GM18508 (cell line): ENCODE data around the gene SMARCE1.

Experiments
- ATAC-seq: cut with Tn5 transposase; IDR thresholded peaks from one replicate; pipeline ENCODE4 v1.9.1; 2021; ENCODE audit warnings: moderate number of reproducible peaks; ENCODE audit not compliant: insufficient read depth, unreplicated experiment

Gene SMARCE1

DNA sequence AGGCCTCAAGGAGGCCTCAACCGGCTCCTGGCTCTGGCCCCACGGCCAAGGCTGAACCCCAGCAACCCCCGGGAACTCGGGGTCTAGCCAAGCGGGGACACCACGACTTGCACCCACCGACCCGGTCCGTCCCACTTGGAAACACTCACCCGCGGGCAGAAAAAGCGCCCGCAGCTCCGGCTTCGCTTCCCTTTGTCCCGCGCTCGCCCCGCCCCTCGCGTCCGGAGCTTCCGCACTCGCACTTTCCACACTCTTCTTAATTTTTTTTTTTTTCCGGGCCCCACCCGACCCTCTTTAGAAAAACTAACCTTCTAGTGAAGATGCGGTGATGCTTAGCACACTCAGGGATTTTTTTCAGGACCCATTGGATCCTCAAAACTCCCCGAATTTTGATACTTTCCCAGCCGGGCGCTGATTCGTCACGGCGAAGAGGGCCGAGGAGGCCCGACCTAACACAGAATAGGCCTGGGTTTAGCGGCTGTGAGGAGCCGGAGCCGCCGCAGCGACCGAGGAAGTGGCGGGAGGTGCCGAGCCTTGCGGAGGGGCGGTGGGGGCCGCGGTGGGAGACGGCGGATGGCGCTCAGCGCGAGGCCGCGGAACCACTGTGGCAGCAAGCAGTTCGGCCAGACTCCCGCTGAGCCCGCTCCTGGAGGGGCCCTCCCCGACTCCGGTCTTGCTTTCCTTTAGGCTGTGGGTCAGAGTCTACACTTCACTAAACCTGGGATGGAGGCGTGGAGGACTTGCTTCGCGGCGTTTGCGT lies at the start of gene SMARCE1:
Gene SMARCE1 (minus strand): TSS at position 195 of the 760 bp plus-strand sequence. CDS start 2,016 bp downstream, outside the sequence.
- ATAC-seq: no peak

GRCh38 chr17:40697297-40697696 lies 49.7 kb upstream of the SMARCE1 start:
- no peak for ATAC-seq

GRCh38 chr17:40696651-40697072 lies 49.0 kb upstream of the SMARCE1 start:
- no peak for ATAC-seq

- ATAC-seq: no peak
These were observed 48.4 kb upstream of the SMARCE1 start for GRCh38 chr17:40695874-40696472.

DNA sequence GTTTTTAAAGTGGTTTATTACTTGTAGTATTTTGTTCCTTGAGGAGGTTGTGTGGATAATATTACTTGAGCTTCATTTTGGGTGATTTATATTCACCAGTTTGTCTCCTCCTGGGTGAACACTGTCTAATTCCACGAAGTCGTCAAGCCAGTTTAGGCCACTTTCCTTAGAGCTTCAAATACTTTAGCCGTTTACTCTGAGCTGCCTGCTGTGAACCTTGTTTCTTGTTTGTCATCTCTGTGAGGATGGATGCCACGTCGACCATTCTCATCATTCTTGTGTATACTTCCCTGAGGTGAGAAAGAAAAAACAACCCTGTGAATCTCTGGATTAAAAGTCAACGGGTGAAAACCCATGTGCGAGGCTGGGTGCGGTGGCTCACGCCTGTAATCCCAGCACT lies 47.0 kb upstream of the SMARCE1 start:
- no peak for ATAC-seq

DNA sequence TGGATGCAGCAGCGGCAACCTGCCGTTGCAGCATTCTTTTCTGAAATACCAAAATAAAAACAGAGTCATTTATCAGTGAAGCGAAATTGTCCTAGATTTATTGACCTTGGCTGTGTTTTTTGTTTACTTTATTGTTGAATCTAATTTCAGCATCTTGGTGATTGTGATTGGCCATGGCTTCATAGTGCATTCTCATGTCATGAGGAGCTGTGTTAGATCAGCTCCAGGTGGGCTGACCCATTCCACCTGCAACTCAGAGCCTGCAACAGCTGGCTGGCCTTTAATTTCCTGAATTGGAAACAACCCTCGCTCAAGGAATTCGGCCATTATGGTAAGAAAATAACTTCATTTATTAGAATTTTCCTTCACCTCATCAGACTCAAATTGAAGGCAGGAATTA lies 39.5 kb upstream of the SMARCE1 start:
- ATAC-seq: no peak

DNA sequence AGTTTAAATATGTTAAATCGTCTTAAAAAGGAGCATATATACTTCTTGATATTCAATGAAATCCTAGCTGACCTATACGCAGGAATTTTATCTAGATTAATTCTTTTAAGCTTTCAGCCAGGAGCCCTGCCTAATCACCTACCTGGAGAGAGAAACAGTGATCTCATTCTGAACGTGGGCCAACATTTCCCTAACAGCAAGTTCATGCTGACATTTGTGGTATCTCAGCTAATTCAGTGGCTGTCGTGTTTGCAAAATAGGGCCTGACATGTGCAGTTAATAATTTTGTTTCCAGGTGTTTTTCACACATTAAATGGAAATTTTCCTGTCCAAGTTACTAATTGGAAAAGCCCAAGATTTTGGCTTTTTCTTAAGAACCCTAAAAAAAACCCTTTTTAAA lies 38.6 kb upstream of the SMARCE1 start:
- ATAC-seq: no peak

DNA sequence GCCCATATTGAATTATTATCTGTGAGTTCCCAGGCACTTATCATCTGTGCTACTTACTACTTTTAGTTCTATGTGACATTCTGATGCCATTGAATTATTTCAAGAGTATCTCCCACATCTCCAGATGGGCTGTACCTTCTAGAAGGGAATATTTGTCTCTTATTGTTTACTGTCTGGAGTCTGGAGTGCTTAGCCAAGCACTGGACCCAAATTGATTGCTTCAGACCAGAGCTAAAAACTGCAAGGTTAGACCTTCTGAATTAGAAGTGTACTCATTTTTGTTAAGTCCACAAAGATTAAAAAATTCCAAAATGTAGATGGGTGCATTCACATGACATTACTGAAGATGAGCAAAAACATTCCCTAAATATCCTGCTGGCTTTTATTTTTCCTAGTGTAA lies 33.4 kb upstream of the SMARCE1 start:
- ATAC-seq: no peak

DNA sequence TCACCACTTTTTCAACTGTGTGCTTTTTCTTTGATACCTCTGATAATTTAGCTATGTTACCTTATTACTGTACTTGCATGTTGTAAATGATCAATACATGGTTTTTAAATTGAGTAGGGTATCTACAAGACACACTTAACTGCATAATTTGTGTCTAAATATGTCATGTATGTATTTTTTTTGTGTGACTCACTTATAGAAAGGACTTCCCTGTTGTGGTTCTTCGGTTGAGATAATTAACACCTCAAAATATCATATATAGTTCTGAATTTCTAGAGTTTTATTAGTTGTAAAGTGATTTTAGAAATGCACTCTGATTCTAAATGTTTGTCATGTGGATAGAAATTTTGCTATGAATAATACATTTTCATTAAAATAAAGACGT lies 31.9 kb upstream of the SMARCE1 start:
- no peak for ATAC-seq

DNA sequence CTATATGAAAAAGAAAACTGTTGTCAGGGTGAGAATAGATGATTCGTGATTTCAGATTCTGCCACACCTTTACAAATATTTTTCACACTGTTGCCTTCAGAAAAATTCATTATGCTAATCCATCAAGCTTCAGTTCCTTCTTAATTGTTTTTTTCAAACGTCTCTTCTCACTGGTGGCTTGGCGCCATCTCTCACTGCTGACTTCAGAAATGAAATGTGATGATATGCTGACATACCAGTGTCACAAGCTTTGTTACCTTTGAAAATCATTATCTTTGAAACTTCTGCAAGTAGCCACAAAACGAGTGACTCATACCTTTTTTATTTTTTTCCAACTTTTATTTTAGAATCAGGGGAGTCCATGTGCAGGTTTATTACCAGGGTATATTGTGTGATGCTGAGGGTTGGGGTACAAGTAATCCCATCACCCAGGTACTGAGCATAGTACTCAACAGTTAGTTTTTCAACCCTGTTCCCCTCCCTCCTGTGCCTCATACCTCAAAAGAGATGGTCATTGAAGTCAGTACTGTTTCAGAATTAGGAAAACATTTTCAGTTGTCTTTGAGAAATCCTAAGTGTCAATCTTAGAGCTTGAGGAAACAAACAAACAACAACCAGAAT lies 31.4 kb upstream of the SMARCE1 start:
- no peak for ATAC-seq

GRCh38 chr17:40675905-40676304 lies 28.3 kb upstream of the SMARCE1 start:
- no peak for ATAC-seq

GRCh38 chr17:40672654-40673053 lies 25.0 kb upstream of the SMARCE1 start:
- ATAC-seq: no peak

- no peak for ATAC-seq
These were observed 23.7 kb upstream of the SMARCE1 start for GRCh38 chr17:40671282-40671681.

GRCh38 chr17:40666331-40666730 lies 18.7 kb upstream of the SMARCE1 start:
- ATAC-seq: no peak

DNA sequence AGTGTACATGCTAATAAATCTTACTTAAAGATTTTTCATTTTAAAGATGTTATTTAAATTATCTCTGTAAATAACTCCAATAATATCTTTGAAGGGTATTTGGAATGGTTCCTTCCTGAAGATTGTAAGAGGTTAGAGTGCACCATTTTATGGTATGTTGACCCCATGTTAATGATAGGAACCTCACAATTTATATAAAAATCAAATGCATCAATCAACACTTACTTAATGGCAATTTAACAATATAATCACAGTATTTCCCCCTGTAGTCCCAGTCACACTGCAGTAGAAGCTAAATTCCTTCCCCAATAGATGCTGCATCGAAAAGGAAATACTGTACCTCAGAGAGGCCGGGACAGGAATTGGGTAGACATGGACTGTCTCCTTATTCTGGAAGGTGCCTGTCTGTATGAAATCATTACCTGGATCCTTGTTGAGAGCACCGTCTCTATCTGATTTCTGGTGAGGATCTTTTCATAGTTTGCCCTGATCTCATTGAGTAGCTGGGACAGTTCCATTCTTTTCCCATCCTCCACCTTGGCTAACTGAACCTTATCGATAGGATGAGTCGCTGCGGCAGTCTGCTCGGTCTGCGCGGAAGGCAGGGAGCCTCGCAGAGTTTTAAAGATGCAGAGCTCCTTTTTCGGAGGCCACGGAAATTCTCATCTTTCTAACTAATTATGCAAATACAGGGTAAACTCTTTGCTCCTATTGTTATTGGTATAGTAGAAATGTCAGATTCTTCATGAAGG lies 17.1 kb upstream of the SMARCE1 start, which contains the start of gene KRT222:
Gene KRT222 (minus strand): TSS at position 596 of the 752 bp plus-strand sequence. CDS start 78 bp downstream, at position 518.
- ATAC-seq: no peak

- no peak for ATAC-seq
These were observed 15.6 kb upstream of the SMARCE1 start for GRCh38 chr17:40663252-40663651.

GRCh38 chr17:40659911-40660310 lies 12.3 kb upstream of the SMARCE1 start:
- no peak for ATAC-seq

DNA sequence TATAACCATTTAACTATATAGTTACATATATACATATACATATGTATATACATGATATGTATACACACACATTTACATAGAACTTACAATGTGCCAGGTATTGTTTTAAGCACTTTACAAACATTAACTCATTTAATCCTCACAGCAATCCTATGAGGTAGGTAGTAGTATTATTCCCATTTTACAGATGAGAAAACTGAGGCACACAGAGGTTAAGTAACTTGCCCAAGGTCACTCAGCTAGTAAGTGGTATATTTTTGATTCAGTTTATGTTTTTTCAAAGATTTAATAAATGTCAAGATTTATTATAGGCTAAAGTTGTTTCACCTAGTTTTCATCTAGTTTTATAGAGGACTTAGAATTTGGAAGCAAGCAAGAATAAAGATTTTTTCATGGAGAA lies 10.8 kb upstream of the SMARCE1 start:
- no peak for ATAC-seq

GRCh38 chr17:40651939-40652338 lies 4.3 kb upstream of the SMARCE1 start:
- ATAC-seq: no peak

GRCh38 chr17:40648384-40648968 lies 858 bp upstream of the SMARCE1 start:
- no peak for ATAC-seq
